CD4-positive, alpha-beta T cell (primary cell): ENCODE measurements around the gene OR51D1. TPM values are rescaled to one million over a fixed set of nuclear protein-coding genes. Genes with fewer than 3 reads are reported as not detected.

Source experiments
- ATAC-seq: fragments of 200-7000 bp; cut with Tn5 transposase; one replicate; pipeline ENCODE4 v1.10.0; 2022; ENCODE audit warnings: mild to moderate bottlenecking; ENCODE audit not compliant: poor library complexity
- CTCF ChIA-PET: fragments of 350-600 bp; sonication (Branson Sonifier 250); formaldehyde crosslinking; loops from one replicate; lab custom pipeline; 2021; ENCODE audit warnings: antibody characterized with exemption, inconsistent platforms; lab: Charles Lee
- POLR2A ChIA-PET: fragments of 350-600 bp; sonication (Branson Sonifier 250); formaldehyde crosslinking; loops from one replicate; lab custom pipeline; 2021; ENCODE audit warnings: antibody characterized with exemption, inconsistent platforms; lab: Charles Lee
- DNase-seq, 14 experiments: peaks; one replicate each; pipeline ENCODE4 v3.0.0-alpha.2; 2013 to 2020; ENCODE audit warnings: mixed read lengths in 2 of 14
- H3K27ac ChIP-seq, 2 donors: one replicate each; pipeline versions ENCODE4 v1.5.1 to v1.7.0; 2013; ENCODE audit warnings: low read length in 2 of 2, low read depth in 1 of 2, mild to moderate bottlenecking in 1 of 2
- H3K27me3 ChIP-seq, 2 experiments: 1 replicate in 1 of 2; 2 replicates in 1 of 2; pipeline versions ENCODE4 v1.6.1 to v1.7.0; 2013; ENCODE audit warnings: low read length in 2 of 2, control low read depth in 1 of 2, mild to moderate bottlenecking in 1 of 2, moderate library complexity in 1 of 2; ENCODE audit not compliant: insufficient read depth in 2 of 2, control insufficient read depth in 1 of 2
- H3K36me3 ChIP-seq: one replicate; pipeline ENCODE4 v1.6.1; 2013; ENCODE audit warnings: low read length, control low read depth; ENCODE audit not compliant: insufficient read depth
- H3K4me1 ChIP-seq: one replicate; pipeline ENCODE4 v1.6.1; 2013; ENCODE audit warnings: low read length, control low read depth; ENCODE audit not compliant: insufficient read depth
- H3K4me3 ChIP-seq: one replicate; pipeline ENCODE4 v1.5.1; 2013; ENCODE audit warnings: mild to moderate bottlenecking, low read length, moderate library complexity
- H3K9me3 ChIP-seq, 2 experiments: 1 replicate in 1 of 2; 2 replicates in 1 of 2; pipeline versions ENCODE4 v1.6.1 to v1.7.0; 2013; ENCODE audit warnings: low read length in 2 of 2, mild to moderate bottlenecking in 2 of 2, control low read depth in 1 of 2, moderate library complexity in 1 of 2; ENCODE audit not compliant: control insufficient read depth in 1 of 2, insufficient read depth in 1 of 2
- H3K27ac Mint-ChIP-seq: one replicate; pipeline ENCODE4 v1.8.0; 2020; ENCODE audit warnings: mixed read lengths
- H3K27me3 Mint-ChIP-seq: one replicate; pipeline ENCODE4 v1.8.0; 2021; ENCODE audit warnings: mixed read lengths
- H3K36me3 Mint-ChIP-seq: one replicate; pipeline ENCODE4 v1.8.0; 2021; ENCODE audit warnings: low read depth, mixed read lengths
- H3K4me1 Mint-ChIP-seq: one replicate; pipeline ENCODE4 v1.8.0; 2021; ENCODE audit warnings: low read depth, mixed read lengths
- H3K4me3 Mint-ChIP-seq: one replicate; pipeline ENCODE4 v1.8.0; 2020; ENCODE audit warnings: mild to moderate bottlenecking, mixed read lengths
- H3K9me3 Mint-ChIP-seq: one replicate; pipeline ENCODE4 v1.8.0; 2020; ENCODE audit warnings: mixed read lengths
- intact Hi-C, 2 experiments: fragments of 100-400 bp; cut with DNase I in 1 of 2; cut with micrococcal nuclease in 1 of 2; formaldehyde crosslinking; loops; one replicate each; pipeline versions ENCODE4 v1.15.1 to v1.9.0; 2023 to 2025; cut with DNase I, micrococcal nuclease
- total RNA-seq, 174 experiments: library from RNA in 2 of 174; stranded (reverse) in 2 of 174; gene quantifications; one replicate each; pipeline ENCODE4 v1.2.3 and lab custom pipeline; 2021 to 2026
- TF ChIP-seq, protein P1 (sequence below): fragments of 200-600 bp; IDR thresholded peaks from one replicate; pipeline ENCODE4 v1.8.0; 2022; ENCODE audit warnings: antibody characterized with exemption, mild to moderate bottlenecking

The OR51D1 gene
- total RNA-seq, 2 experiments from 2014 or later, result not detected

DNA sequence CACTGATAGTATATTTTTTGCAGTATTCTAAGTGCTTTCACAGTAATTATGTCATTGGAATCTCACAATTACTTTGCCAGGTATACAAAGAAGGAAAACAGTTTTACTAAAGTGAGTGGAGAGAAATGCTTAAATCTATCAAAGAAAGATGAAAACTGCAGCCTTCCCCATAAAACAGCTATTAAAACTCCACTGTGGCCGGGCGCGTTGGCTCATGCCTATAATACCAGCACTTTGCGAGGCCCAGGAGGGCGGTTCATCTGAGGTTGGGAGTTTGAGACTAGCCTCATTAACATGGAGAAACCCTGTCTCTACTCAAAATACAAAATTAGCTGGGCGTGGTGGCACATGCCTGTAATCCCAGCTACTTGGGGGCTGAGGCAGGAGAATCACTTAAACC, 25.6 kb downstream of the OR51D1 start:
- no peak for ATAC-seq
- Mint-ChIP-seq H3K27me3 (peaks cover 29% of the 10 kb centered on the region), H3K27ac (no peak overlapping the region), H3K4me3 (no peak overlapping the region), H3K9me3 (no peaks in the 10 kb centered on the region), H3K4me1 (no peaks in the 10 kb centered on the region), H3K36me3 (no peaks in the 10 kb centered on the region)
- no peaks in the 10 kb centered on the region for H3K27me3 ChIP-seq
- DNase-seq, result no peak
- intact Hi-C loops, result no loop called here
- H3K36me3 ChIP-seq, result no peaks in the 10 kb centered on the region
- H3K4me3 ChIP-seq, result no peak overlapping the region
- POLR2A ChIA-PET, result no interaction called here
- no peak overlapping the region for H3K27ac ChIP-seq
- CTCF ChIA-PET, result no interaction called here
- TF ChIP-seq, protein P1, sequence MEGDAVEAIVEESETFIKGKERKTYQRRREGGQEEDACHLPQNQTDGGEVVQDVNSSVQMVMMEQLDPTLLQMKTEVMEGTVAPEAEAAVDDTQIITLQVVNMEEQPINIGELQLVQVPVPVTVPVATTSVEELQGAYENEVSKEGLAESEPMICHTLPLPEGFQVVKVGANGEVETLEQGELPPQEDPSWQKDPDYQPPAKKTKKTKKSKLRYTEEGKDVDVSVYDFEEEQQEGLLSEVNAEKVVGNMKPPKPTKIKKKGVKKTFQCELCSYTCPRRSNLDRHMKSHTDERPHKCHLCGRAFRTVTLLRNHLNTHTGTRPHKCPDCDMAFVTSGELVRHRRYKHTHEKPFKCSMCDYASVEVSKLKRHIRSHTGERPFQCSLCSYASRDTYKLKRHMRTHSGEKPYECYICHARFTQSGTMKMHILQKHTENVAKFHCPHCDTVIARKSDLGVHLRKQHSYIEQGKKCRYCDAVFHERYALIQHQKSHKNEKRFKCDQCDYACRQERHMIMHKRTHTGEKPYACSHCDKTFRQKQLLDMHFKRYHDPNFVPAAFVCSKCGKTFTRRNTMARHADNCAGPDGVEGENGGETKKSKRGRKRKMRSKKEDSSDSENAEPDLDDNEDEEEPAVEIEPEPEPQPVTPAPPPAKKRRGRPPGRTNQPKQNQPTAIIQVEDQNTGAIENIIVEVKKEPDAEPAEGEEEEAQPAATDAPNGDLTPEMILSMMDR, result no peak
- no peaks in the 10 kb centered on the region for H3K9me3 ChIP-seq
- H3K4me1 ChIP-seq, result no peaks in the 10 kb centered on the region

DNA sequence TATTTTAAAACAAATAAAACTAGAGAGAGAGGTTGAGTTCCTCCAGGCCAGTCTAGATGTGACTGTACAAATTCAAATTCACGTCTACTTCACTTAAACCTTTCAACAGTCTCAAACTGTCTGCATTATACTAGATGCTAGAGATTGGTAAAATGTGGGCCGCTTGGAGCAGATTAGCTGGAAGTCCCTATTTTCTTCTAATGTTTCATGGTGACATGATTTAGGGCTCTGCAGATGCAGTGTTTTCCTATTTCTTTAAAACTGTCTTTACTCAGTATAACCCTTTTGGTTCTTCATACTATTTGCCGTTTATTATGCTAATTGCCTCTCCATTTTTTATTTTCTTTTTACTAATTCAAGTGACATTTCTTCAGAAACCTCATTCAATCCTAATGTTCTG, 26.9 kb downstream of the OR51D1 start:
- H3K4me3 Mint-ChIP-seq, result no peak overlapping the region
- H3K27me3 ChIP-seq, result no peaks in the 10 kb centered on the region
- no peak overlapping the region for H3K4me3 ChIP-seq
- no peak overlapping the region for H3K27ac ChIP-seq
- H3K9me3 ChIP-seq, result no peaks in the 10 kb centered on the region
- DNase-seq (no peak), ATAC-seq (no peak)
- no peak overlapping the region for H3K27ac Mint-ChIP-seq
- TF ChIP-seq, protein P1, result no peak
- H3K36me3 ChIP-seq, result no peaks in the 10 kb centered on the region
- no peaks in the 10 kb centered on the region for H3K36me3 Mint-ChIP-seq
- intact Hi-C loops, result no loop called here
- H3K4me1 Mint-ChIP-seq, result no peaks in the 10 kb centered on the region
- ChIA-PET CTCF (no interaction called here), POLR2A (no interaction called here)
- H3K4me1 ChIP-seq, result no peaks in the 10 kb centered on the region
- peaks cover 22% of the 10 kb centered on the region for H3K27me3 Mint-ChIP-seq
- H3K9me3 Mint-ChIP-seq, result no peaks in the 10 kb centered on the region

DNA sequence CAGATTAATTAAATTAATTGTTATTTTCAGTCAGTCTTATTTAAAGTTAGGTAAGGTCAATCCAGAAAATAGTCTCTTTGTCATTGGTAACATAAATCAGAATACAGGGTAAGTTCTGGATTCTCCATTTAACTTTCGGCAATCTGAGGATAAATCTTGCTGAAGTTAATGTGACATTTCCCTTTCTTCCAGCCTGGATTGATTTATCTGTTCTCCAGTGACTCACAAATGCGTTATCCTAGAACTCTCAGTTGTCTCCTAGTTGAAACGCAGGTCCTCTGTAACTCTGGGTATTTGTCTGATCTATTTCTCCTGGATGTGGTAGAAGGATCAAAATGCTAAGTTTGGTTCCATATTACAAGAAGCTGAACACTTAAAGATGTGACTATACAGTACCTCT, 27.5 kb downstream of the OR51D1 start:
- no peak overlapping the region for H3K4me3 ChIP-seq
- Mint-ChIP-seq H3K4me1 (no peaks in the 10 kb centered on the region), H3K27me3 (peaks cover 27% of the 10 kb centered on the region), H3K27ac (no peak overlapping the region), H3K9me3 (no peaks in the 10 kb centered on the region), H3K4me3 (no peak overlapping the region), H3K36me3 (no peaks in the 10 kb centered on the region)
- TF ChIP-seq, protein P1, result no peak
- ChIA-PET POLR2A (no interaction called here), CTCF (no interaction called here)
- no peaks in the 10 kb centered on the region for H3K27me3 ChIP-seq
- no peaks in the 10 kb centered on the region for H3K36me3 ChIP-seq
- H3K4me1 ChIP-seq, result no peaks in the 10 kb centered on the region
- ATAC-seq, result no peak
- no peaks in the 10 kb centered on the region for H3K9me3 ChIP-seq
- DNase-seq, result no peak
- intact Hi-C loops, result no loop called here
- H3K27ac ChIP-seq, result no peak overlapping the region
